C4-2B (cell line): ENCODE data around the gene FGF1.

Experiments
- H3K27ac ChIP-seq: fragments of 450-650 bp; 2 replicates; pipeline ENCODE4 v1.5.1; 2017
- ZFX ChIP-seq: fragments of 450-650 bp; IDR thresholded peaks from 2 replicates; pipeline ENCODE4 v1.6.1; 2017
- TF ChIP-seq, protein P1 (sequence below): fragments of 450-650 bp; conservative IDR thresholded peaks from 2 replicates; pipeline ENCODE4 v1.5.1; 2017; ENCODE audit warnings: mild to moderate bottlenecking

The FGF1 gene

DNA sequence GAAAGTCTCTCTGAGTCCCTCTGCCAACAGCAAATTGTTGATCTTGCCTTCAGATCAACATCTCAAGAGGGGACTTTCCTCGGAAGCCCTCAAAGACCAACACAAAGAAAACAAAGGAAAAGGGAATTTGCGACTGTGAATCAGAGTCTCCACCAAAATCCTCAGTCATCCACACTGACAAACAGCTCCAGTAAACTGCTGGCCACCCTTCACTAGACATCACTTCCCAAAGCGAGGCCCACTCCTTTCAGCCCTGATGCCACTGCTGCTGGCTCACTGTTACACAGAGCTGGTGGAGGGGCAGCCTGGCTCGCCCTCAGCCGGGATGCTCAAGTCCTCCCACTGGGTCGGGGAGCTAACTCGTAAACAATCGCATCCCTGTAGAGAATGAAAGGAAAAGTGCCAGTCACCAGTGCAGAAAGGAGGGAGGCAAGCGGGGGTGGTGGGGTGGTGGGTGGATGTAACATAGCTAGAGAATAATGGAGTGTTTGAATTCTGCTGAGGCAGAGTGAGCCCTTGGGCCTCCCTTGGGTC, 1.3 kb downstream of the FGF1 start:
- no peak overlapping the region for H3K27ac ChIP-seq
- TF ChIP-seq ZFX: no peak
- TF ChIP-seq, protein P1, sequence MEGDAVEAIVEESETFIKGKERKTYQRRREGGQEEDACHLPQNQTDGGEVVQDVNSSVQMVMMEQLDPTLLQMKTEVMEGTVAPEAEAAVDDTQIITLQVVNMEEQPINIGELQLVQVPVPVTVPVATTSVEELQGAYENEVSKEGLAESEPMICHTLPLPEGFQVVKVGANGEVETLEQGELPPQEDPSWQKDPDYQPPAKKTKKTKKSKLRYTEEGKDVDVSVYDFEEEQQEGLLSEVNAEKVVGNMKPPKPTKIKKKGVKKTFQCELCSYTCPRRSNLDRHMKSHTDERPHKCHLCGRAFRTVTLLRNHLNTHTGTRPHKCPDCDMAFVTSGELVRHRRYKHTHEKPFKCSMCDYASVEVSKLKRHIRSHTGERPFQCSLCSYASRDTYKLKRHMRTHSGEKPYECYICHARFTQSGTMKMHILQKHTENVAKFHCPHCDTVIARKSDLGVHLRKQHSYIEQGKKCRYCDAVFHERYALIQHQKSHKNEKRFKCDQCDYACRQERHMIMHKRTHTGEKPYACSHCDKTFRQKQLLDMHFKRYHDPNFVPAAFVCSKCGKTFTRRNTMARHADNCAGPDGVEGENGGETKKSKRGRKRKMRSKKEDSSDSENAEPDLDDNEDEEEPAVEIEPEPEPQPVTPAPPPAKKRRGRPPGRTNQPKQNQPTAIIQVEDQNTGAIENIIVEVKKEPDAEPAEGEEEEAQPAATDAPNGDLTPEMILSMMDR: no peak

DNA sequence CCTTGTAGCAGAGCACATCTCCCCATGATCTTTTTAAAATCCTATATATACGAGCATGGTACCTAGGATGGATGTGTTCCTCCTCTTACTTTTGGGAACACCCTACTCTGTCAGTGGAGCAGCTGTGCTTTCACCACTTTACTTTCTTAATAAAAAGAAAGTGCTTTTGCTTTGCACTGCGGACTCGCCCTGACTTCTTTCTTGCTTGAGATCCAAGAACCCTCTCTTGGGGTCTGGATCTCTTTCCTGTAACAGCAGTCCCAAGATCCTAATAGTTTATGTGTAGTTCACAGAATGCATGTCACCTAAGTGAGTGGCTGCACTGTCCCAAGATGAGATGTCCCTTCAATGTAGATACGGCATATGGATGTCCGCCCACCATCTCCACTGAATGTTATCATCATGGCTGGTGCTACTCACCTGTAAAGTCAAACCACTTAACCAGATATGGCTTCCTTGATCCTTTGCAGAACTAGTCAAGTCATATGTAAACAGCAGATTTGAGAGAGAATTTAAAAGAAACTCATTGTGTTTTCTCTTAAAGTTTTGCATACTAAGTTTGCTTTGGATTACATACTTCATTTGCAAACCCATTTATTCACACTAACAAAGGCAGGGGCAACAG, 1.9 kb downstream of the FGF1 start:
- TF ChIP-seq, protein P1: no peak
- no peak for TF ChIP-seq ZFX
- no peak overlapping the region for H3K27ac ChIP-seq

DNA sequence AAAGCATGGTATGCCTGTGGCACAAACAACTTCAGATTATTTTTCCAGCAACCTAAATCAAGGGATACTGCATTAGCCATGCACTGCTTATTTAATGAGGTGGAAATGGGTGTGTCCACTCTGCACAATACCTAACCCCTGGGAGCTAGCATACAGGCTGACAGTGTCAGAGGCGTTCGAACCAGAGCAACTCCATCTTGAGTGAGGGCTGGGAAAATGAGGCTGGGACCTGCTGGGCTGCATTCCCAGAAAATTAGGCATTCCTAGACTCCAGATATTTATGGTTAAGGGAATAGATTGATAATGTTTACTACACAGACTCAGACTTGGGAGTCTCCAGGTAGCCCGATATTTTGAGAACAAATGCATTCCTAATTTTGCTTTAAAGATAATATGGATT, 2.8 kb downstream of the FGF1 start:
- H3K27ac ChIP-seq: no peak overlapping the region
- TF ChIP-seq ZFX: no peak
- TF ChIP-seq, protein P1: no peak

DNA sequence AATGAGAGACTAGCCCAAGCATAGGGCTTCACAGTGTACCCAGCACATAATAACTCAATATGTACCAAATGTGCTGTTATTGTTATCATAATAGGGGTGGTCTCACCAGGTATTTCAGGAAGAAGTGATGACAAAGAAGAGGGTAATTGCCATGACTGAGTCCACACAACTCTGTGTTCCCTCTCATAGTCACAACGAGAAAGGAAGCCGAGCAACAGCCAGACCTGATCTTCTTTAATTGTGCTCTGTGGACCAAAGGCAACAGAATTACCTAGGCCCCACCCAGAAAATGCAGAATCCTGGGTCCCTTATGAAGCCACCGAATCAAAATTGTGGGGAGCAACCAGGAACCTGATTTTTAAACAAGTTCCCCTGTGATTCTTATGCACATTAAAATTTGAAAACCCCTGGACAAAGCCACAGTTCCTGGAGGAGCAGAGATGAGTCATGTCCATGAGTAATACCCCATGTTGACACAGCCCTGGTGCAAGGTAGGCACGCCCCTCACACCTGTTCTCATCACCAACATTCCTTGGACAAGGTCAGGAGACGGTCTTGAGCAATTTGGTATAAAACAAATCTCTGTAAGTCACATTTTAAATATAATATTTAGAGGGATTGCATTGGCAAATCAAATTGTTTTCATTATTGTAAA, 5.2 kb downstream of the FGF1 start:
- no peak overlapping the region for H3K27ac ChIP-seq
- no peak for TF ChIP-seq ZFX
- TF ChIP-seq, protein P1: no peak

DNA sequence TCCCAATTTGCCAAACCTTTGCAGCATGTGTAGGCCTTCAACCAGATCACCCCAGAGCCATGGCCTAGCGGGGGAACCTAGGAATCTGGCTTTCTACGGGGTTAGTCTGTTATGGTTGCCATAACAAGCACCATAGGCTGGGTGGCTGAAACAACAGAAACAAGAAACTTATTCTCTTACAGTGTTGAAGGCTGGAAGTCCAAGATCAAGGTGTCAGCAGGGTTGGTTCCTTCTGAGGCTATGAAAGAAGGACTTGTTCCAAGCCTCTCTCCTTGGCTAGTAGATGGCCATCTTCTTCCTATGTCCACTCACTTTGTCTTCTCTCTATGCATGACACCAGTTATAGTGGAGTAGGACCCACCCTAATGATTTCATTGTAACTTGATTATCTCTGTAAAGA, 6.1 kb downstream of the FGF1 start:
- no peak overlapping the region for H3K27ac ChIP-seq
- TF ChIP-seq, protein P1: no peak
- no peak for TF ChIP-seq ZFX

DNA sequence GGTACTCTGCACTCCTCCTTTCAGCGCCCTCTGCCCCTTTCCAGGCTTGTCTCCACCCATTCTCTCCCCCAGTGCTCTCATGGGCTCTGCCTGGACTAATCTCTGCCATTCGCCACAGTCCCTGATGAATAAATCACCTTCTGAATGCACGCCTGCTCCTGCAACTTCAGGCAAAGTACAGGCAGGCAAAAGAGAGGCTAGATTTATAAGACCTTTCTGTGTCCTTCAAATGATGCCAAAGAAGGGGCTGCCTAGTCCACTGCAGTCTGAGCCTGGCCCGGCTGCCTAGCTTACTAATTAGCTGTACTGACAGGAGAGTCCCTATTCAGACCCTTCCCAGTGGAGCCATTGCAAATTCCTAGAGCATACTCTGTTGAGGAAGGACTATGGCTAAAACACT, 7.4 kb downstream of the FGF1 start:
- no peak overlapping the region for H3K27ac ChIP-seq
- no peak for TF ChIP-seq ZFX
- TF ChIP-seq, protein P1: no peak

DNA sequence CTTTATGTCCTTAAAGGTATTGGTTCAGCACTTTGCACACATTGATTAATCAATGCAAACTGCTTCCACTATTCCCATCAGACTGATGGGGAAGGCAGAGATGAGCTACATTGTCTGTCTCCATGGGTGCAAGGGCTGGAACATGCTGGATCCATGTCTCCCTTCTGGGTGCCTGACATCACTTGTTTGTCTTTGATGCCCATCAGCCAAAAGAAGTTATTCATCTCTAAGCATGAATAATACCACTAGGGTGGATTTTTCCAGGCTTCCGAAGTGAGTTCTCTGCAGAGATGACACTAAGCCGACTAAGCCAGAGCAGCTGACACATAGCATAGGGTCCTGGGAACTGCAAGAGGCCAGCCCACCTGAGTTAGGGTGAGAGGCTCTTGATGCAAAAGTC, 8.7 kb downstream of the FGF1 start:
- no peak overlapping the region for H3K27ac ChIP-seq

More for the DNA sequence above, 8.7 kb downstream of the FGF1 start:
- TF ChIP-seq, protein P1: no peak
- no peak for TF ChIP-seq ZFX
